WTC11 (cell line): ENCODE measurements around the gene LCN12. TPM values are rescaled to one million over a fixed set of nuclear protein-coding genes. Genes with fewer than 3 reads are reported as not detected.

ENCODE experiments used
- ATAC-seq: fragments of 200-7000 bp; cut with Tn5 transposase; 2 replicates; pipeline ENCODE4 v1.10.0; 2021; ENCODE audit warnings: mild to moderate bottlenecking, moderate library complexity
- CTCF ChIA-PET: fragments of 300-600 bp; sonication (Branson Sonifier 250); formaldehyde crosslinking; loops from one replicate; lab custom pipeline; 2021; ENCODE audit warnings: antibody characterized with exemption; lab: Charles Lee
- POLR2A ChIA-PET: fragments of 350-600 bp; sonication (Branson Sonifier 250); formaldehyde crosslinking; loops from one replicate; lab custom pipeline; 2021; ENCODE audit warnings: antibody characterized with exemption; lab: Charles Lee
- DNase-seq: peaks from one replicate; pipeline ENCODE4 v3.0.0; 2021; ENCODE audit warnings: low spot score
- H3K27ac Mint-ChIP-seq: 2 replicates; pipeline ENCODE4 v1.8.0; 2021; ENCODE audit warnings: mixed read lengths
- H3K27me3 Mint-ChIP-seq: 2 replicates; pipeline ENCODE4 v1.8.0; 2021; ENCODE audit warnings: low read depth, mild to moderate bottlenecking, moderate library complexity, mixed read lengths
- H3K36me3 Mint-ChIP-seq: 2 replicates; pipeline ENCODE4 v1.8.0; 2021; ENCODE audit warnings: mixed read lengths
- H3K4me1 Mint-ChIP-seq: 2 replicates; pipeline ENCODE4 v1.8.0; 2022; ENCODE audit warnings: mixed read lengths
- H3K4me3 Mint-ChIP-seq: 2 replicates; pipeline ENCODE4 v1.8.0; 2021; ENCODE audit warnings: mild to moderate bottlenecking, moderate library complexity, mixed read lengths
- H3K9me3 Mint-ChIP-seq: 2 replicates; pipeline ENCODE4 v1.8.0; 2021; ENCODE audit warnings: mixed read lengths
- CBFB ChIP-seq: sonication (generic); formaldehyde crosslinking; IDR thresholded peaks from 2 replicates; pipeline ENCODE4 v1.8.1; 2022; ENCODE audit warnings: mild to moderate bottlenecking, low read depth, missing genetic modification reagents
- ESRRA ChIP-seq: sonication (generic); formaldehyde crosslinking; IDR thresholded peaks from 2 replicates; pipeline ENCODE4 v1.8.1; 2022; ENCODE audit warnings: mild to moderate bottlenecking, missing genetic modification reagents, borderline replicate concordance
- IRF2 ChIP-seq: sonication (generic); formaldehyde crosslinking; IDR thresholded peaks from 2 replicates; pipeline ENCODE4 v1.8.0; 2022; ENCODE audit warnings: low read depth, missing genetic modification reagents, borderline replicate concordance
- JUN ChIP-seq: sonication (generic); formaldehyde crosslinking; IDR thresholded peaks from 2 replicates; pipeline ENCODE4 v1.8.0; 2023; ENCODE audit warnings: mild to moderate bottlenecking, missing genetic modification reagents
- RORB ChIP-seq: fragments of 250-450 bp; sonication (Bioruptor Pico); IDR thresholded peaks from 2 replicates; pipeline ENCODE4 v1.9.0; 2021; ENCODE audit warnings: mild to moderate bottlenecking
- SMAD3 ChIP-seq: sonication (generic); formaldehyde crosslinking; IDR thresholded peaks from 2 replicates; pipeline ENCODE4 v1.8.0; 2022; ENCODE audit warnings: missing genetic modification reagents, mild to moderate bottlenecking, borderline replicate concordance
- SMAD4 ChIP-seq: sonication (generic); formaldehyde crosslinking; IDR thresholded peaks from 2 replicates; pipeline ENCODE4 v1.8.0; 2022; ENCODE audit warnings: mild to moderate bottlenecking, missing genetic modification reagents
- ZBTB21 ChIP-seq: sonication (generic); formaldehyde crosslinking; IDR thresholded peaks from 2 replicates; pipeline ENCODE4 v1.8.1; 2023; ENCODE audit warnings: mild to moderate bottlenecking, missing genetic modification reagents, borderline replicate concordance
- total RNA-seq: library from RNA; stranded (reverse); gene quantifications from 3 replicates; pipeline ENCODE4 v1.2.3, GENCODE V29; 2021
- TF ChIP-seq, protein P1 (sequence below): sonication (generic); formaldehyde crosslinking; IDR thresholded peaks from 2 replicates; pipeline ENCODE4 v1.8.1; 2022; ENCODE audit warnings: mild to moderate bottlenecking, missing genetic modification reagents, moderate library complexity, borderline replicate concordance
- TF ChIP-seq, protein P2 (sequence below): sonication (generic); formaldehyde crosslinking; IDR thresholded peaks from 2 replicates; pipeline ENCODE4 v1.8.1; 2023; ENCODE audit warnings: mild to moderate bottlenecking, missing genetic modification reagents
- TF ChIP-seq, protein P3 (sequence below): fragments of 250-450 bp; sonication (Bioruptor Pico); IDR thresholded peaks from 2 replicates; pipeline ENCODE4 v1.9.0; 2021; ENCODE audit warnings: mild to moderate bottlenecking
- TF ChIP-seq, protein P4 (sequence below): fragments of 250-450 bp; sonication (Bioruptor Pico); IDR thresholded peaks from 2 replicates; pipeline ENCODE4 v1.8.0; 2021; ENCODE audit warnings: mild to moderate bottlenecking
- TF ChIP-seq, protein P5 (sequence below): sonication (generic); formaldehyde crosslinking; IDR thresholded peaks from 2 replicates; pipeline ENCODE4 v1.8.1; 2023; ENCODE audit warnings: mild to moderate bottlenecking, missing genetic modification reagents, borderline replicate concordance
- TF ChIP-seq, protein P6 (sequence below): sonication (generic); formaldehyde crosslinking; IDR thresholded peaks from 2 replicates; pipeline ENCODE4 v1.8.1; 2022; ENCODE audit warnings: low read depth, mild to moderate bottlenecking, moderate library complexity, missing genetic modification reagents, borderline replicate concordance
- TF ChIP-seq, protein P7 (sequence below): fragments of 250-450 bp; sonication (Bioruptor Pico); conservative IDR thresholded peaks from 2 replicates; pipeline ENCODE4 v1.9.0; 2021; ENCODE audit warnings: mild to moderate bottlenecking

The LCN12 gene
- total RNA-seq, 1 experiment from 2014 or later: 1.9 TPM

DNA sequence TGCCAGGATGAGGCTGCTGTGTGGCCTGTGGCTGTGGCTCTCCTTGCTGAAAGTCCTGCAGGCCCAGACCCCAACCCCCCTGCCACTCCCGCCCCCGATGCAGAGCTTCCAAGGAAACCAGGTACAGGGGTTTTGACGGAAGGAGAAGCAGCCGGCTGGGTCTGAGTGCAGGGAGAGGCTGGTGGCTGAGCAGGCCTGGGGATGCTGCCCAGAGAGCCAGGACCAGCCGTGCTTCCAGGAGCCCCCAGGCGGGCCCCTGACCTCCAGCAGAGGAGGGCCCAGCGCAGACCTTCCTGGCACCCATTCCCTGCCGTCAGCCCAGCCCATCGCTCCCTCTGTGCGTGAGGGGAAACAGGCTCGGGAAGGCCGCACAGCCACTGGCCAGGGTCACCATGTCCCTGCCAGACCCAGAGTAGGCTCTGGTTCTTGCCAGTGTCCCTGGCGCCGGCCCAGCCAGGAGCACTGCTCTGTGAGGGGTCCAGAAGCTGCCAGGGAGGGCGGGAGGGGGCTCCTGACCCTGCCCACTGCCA, 313 bp downstream of the LCN12 start (continued):
- TF ChIP-seq, protein P1, sequence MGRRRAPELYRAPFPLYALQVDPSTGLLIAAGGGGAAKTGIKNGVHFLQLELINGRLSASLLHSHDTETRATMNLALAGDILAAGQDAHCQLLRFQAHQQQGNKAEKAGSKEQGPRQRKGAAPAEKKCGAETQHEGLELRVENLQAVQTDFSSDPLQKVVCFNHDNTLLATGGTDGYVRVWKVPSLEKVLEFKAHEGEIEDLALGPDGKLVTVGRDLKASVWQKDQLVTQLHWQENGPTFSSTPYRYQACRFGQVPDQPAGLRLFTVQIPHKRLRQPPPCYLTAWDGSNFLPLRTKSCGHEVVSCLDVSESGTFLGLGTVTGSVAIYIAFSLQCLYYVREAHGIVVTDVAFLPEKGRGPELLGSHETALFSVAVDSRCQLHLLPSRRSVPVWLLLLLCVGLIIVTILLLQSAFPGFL (CRISPR knock-in tag): no peak
- TF ChIP-seq IRF2 (CRISPR knock-in tag): no peak
- TF ChIP-seq, protein P2, sequence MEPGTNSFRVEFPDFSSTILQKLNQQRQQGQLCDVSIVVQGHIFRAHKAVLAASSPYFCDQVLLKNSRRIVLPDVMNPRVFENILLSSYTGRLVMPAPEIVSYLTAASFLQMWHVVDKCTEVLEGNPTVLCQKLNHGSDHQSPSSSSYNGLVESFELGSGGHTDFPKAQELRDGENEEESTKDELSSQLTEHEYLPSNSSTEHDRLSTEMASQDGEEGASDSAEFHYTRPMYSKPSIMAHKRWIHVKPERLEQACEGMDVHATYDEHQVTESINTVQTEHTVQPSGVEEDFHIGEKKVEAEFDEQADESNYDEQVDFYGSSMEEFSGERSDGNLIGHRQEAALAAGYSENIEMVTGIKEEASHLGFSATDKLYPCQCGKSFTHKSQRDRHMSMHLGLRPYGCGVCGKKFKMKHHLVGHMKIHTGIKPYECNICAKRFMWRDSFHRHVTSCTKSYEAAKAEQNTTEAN (CRISPR knock-in tag): no peak
- TF ChIP-seq, protein P3, sequence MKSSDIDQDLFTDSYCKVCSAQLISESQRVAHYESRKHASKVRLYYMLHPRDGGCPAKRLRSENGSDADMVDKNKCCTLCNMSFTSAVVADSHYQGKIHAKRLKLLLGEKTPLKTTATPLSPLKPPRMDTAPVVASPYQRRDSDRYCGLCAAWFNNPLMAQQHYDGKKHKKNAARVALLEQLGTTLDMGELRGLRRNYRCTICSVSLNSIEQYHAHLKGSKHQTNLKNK (CRISPR knock-in tag): no peak
- no peak for TF ChIP-seq JUN
- TF ChIP-seq CBFB (CRISPR knock-in tag): no peak
- TF ChIP-seq ESRRA (CRISPR knock-in tag): no peak
- TF ChIP-seq SMAD3: no peak
- TF ChIP-seq, all 79 proteins: peak for 0

DNA sequence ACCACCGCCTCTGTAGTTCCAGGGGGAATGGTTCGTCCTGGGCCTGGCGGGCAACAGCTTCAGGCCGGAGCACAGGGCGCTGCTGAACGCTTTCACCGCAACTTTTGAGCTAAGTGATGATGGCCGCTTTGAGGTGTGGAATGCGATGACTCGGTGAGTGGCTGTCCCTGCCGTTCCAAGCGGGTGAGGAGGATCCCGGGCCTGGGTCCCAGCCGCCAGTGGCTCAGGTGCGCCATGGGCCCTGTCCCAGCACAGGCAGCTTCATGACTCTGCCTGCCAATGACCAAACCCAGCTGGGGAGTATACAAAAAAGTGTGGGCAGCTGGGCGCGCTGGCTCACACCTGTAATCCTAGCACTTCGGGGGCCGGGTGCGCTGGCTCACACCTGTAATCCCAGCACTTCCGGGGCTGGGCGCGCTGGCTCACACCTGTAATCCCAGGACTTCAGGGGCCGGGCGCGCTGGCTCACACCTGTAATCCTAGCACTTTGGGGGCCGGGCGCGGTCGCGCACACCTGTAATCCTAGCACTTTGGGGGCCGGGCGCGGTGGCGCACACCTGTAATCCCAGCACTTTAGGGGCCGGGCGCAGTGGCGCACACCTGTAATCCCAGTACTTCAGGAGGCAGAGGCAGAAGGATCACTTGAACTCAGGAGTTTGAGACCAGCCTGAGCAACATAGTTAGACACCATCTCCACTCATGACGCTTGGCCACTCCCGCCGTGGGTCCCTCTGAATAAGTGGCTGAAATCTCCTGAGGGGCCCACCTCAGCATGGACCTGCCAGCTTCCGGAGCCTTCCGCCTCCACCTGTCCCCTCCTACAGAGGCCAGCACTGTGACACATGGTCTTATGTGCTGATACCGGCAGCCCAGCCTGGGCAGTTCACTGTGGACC, 1.1 kb downstream of the LCN12 start:
- no peaks in the 10 kb centered on the region for H3K27me3 Mint-ChIP-seq
- no peak overlapping the region for H3K4me3 Mint-ChIP-seq
- no peak for DNase-seq
- ChIA-PET POLR2A (interaction anchor here (0.6 kb wide), 1 partner anchor 364 kb away, joined by 3 read pairs; no protein-coding TSS in a partner anchor), CTCF (interaction anchor here (0.5 to 2.9 kb wide), 7 partner anchors 9 to 132 kb away, joined by 3 to 17 read pairs (median 3); no protein-coding TSS in a partner anchor)
- ATAC-seq: no peak
- H3K4me1 Mint-ChIP-seq: peaks cover 3% of the 10 kb centered on the region
- H3K9me3 Mint-ChIP-seq: peaks cover 9% of the 10 kb centered on the region
- no peaks in the 10 kb centered on the region for H3K36me3 Mint-ChIP-seq
- no peak overlapping the region for H3K27ac Mint-ChIP-seq
- TF ChIP-seq, protein P4, sequence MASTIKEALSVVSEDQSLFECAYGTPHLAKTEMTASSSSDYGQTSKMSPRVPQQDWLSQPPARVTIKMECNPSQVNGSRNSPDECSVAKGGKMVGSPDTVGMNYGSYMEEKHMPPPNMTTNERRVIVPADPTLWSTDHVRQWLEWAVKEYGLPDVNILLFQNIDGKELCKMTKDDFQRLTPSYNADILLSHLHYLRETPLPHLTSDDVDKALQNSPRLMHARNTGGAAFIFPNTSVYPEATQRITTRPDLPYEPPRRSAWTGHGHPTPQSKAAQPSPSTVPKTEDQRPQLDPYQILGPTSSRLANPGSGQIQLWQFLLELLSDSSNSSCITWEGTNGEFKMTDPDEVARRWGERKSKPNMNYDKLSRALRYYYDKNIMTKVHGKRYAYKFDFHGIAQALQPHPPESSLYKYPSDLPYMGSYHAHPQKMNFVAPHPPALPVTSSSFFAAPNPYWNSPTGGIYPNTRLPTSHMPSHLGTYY (CRISPR knock-in tag): no peak
- TF ChIP-seq ZBTB21 (CRISPR knock-in tag): no peak

DNA sequence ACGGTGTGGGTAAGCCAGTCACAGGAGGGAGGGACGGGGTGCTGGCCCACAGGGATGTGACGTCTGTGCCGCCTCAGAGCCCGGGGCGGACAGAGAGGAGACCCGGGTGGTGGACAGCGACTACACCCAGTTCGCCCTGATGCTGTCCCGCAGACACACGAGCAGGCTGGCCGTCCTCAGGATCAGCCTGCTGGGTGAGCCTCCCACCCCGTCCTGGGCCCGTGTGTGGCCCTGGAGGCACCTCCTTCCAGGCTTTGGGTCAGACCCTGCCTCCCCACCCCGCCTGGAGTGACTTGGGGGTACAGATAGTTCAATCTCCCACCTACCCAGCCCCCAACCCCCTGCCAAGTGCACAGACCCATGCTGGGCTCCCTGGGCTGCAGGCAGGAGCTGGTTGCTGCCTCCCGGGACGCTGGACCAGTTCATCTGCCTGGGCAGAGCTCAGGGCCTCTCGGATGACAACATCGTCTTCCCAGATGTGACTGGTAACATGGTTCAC, 1.7 kb downstream of the LCN12 start:
- no peak for ATAC-seq
- peaks cover 9% of the 10 kb centered on the region for H3K9me3 Mint-ChIP-seq
- TF ChIP-seq ZBTB21 (CRISPR knock-in tag) (no peak), RORB (no peak), SMAD4 (CRISPR knock-in tag) (no peak), CBFB (CRISPR knock-in tag) (no peak)
- TF ChIP-seq, protein P5, sequence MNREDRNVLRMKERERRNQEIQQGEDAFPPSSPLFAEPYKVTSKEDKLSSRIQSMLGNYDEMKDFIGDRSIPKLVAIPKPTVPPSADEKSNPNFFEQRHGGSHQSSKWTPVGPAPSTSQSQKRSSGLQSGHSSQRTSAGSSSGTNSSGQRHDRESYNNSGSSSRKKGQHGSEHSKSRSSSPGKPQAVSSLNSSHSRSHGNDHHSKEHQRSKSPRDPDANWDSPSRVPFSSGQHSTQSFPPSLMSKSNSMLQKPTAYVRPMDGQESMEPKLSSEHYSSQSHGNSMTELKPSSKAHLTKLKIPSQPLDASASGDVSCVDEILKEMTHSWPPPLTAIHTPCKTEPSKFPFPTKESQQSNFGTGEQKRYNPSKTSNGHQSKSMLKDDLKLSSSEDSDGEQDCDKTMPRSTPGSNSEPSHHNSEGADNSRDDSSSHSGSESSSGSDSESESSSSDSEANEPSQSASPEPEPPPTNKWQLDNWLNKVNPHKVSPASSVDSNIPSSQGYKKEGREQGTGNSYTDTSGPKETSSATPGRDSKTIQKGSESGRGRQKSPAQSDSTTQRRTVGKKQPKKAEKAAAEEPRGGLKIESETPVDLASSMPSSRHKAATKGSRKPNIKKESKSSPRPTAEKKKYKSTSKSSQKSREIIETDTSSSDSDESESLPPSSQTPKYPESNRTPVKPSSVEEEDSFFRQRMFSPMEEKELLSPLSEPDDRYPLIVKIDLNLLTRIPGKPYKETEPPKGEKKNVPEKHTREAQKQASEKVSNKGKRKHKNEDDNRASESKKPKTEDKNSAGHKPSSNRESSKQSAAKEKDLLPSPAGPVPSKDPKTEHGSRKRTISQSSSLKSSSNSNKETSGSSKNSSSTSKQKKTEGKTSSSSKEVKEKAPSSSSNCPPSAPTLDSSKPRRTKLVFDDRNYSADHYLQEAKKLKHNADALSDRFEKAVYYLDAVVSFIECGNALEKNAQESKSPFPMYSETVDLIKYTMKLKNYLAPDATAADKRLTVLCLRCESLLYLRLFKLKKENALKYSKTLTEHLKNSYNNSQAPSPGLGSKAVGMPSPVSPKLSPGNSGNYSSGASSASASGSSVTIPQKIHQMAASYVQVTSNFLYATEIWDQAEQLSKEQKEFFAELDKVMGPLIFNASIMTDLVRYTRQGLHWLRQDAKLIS (CRISPR knock-in tag): no peak
- TF ChIP-seq, protein P6, sequence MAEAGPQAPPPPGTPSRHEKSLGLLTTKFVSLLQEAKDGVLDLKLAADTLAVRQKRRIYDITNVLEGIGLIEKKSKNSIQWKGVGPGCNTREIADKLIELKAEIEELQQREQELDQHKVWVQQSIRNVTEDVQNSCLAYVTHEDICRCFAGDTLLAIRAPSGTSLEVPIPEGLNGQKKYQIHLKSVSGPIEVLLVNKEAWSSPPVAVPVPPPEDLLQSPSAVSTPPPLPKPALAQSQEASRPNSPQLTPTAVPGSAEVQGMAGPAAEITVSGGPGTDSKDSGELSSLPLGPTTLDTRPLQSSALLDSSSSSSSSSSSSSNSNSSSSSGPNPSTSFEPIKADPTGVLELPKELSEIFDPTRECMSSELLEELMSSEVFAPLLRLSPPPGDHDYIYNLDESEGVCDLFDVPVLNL (CRISPR knock-in tag): no peak
- TF ChIP-seq, protein P2 (CRISPR knock-in tag): no peak
- TF ChIP-seq, protein P7, sequence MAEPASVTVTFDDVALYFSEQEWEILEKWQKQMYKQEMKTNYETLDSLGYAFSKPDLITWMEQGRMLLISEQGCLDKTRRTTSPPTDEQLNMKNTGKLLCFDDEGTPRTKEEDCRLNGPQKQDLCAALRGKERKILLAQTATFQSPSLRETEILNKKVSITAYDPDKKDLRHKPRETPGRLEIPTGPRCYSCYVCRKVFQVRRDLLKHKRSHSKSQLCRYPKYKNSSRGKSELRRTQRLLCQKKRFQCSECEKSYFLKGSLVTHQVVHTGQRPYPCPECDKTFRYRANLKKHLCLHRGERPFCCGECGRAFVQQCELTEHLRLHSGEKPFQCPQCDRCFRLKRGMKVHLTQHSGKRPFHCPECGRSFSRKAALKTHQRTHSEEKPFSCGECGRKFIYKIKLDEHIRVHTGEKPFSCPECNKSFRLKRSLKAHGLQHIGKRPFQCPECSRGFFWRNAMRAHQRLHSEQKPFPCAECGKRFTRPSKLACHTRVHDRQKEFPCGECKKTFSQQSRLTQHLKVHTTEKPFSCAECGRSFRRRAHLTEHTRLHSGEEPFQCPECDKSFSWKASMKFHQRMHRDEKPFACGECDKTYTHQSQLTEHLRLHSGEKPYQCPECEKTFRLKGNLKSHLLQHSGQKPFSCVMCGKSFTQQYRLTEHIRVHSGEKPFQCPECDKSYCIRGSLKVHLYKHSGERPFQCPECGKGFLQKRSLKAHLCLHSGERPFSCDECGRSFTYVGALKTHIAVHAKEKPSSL (CRISPR knock-in tag): no peak

More for the DNA sequence above, 1.7 kb downstream of the LCN12 start:
- Mint-ChIP-seq H3K27me3 (no peaks in the 10 kb centered on the region), H3K4me1 (no peaks in the 10 kb centered on the region), H3K36me3 (no peaks in the 10 kb centered on the region), H3K4me3 (no peak overlapping the region), H3K27ac (no peak overlapping the region)
- ChIA-PET CTCF (interaction anchor here (0.8 to 2.9 kb wide), 4 partner anchors 10 to 75 kb away, joined by 3 to 17 read pairs (median 4); no protein-coding TSS in a partner anchor), POLR2A (no interaction called here)
- DNase-seq: no peak
